Frontal cortex (tissue), 4 donors: ENCODE measurements around the gene SLC6A1. TPM values are rescaled to one million over a fixed set of nuclear protein-coding genes. Genes with fewer than 3 reads are reported as not detected.

Experiments used
- DNase-seq, 2 donors: peaks; one replicate each; pipeline ENCODE4 v3.0.0; 2012; ENCODE audit warnings: low spot score in 2 of 2
- FAIRE-seq: peaks from 2 replicates; lab custom pipeline; 2012; peaks lifted over from hg19 to GRCh38; lab: Jason Lieb, UNC
- total RNA-seq: library from RNA; depleted of rRNA; stranded (reverse); fragments of >200 nt; gene quantifications from one replicate; pipeline ENCODE4 v1.2.3, GENCODE V29; 2014
- donor health status: control.
- donor health status: control.
- donor health status: control.

SLC6A1 gene
- total RNA-seq, 1 donor from 2014 or later: 52.2 TPM

GRCh38 chr3:11014253-11014652 is 21.7 kb downstream of the SLC6A1 start:
- FAIRE-seq (no peak), DNase-seq (no peak)

- no peak for FAIRE-seq
- no peak for DNase-seq
Observed at GRCh38 chr3:11014752-11015151, 22.2 kb downstream of the SLC6A1 start.

GRCh38 chr3:11015369-11015768 is 22.8 kb downstream of the SLC6A1 start:
- FAIRE-seq (no peak), DNase-seq (no peak)

GRCh38 chr3:11016727-11017126 is 24.2 kb downstream of the SLC6A1 start:
- FAIRE-seq (no peak), DNase-seq (no peak)

GRCh38 chr3:11019116-11019819 is 26.7 kb downstream of the SLC6A1 start:
- DNase-seq (no peak), FAIRE-seq (no peak)

GRCh38 chr3:11020764-11021163 is 28.2 kb downstream of the SLC6A1 start:
- DNase-seq (no peak), FAIRE-seq (no peak)

GRCh38 chr3:11021611-11022011 is 29.1 kb downstream of the SLC6A1 start:
- no peak for FAIRE-seq
- peak; percentile 48 to 63 for DNase-seq

GRCh38 chr3:11022115-11022514 is 29.6 kb downstream of the SLC6A1 start:
- DNase-seq (no peak), FAIRE-seq (no peak)

- FAIRE-seq (no peak), DNase-seq (no peak)
Observed at GRCh38 chr3:11024181-11024580, 31.6 kb downstream of the SLC6A1 start.

GRCh38 chr3:11029948-11030347 is 37.4 kb downstream of the SLC6A1 start:
- DNase-seq: no peak
- no peak for FAIRE-seq

GRCh38 chr3:11033871-11034270 is 41.3 kb downstream of the SLC6A1 start:
- FAIRE-seq: no peak
- no peak for DNase-seq

GRCh38 chr3:11034309-11034985 is 41.9 kb downstream of the SLC6A1 start:
- no peak for FAIRE-seq
- no peak for DNase-seq

- no peak for DNase-seq
- no peak for FAIRE-seq
Observed at GRCh38 chr3:11035757-11036505, 43.4 kb downstream of the SLC6A1 start.

- FAIRE-seq: no peak
Observed at GRCh38 chr3:11037241-11037873, 44.8 kb downstream of the SLC6A1 start.

GRCh38 chr3:11037976-11038375 is 45.4 kb downstream of the SLC6A1 start:
- FAIRE-seq: no peak
- no peak for DNase-seq

More at GRCh38 chr3:11037241-11037873, 44.8 kb downstream of the SLC6A1 start:
- DNase-seq: no peak

GRCh38 chr3:11045536-11045935 is 53.0 kb downstream of the SLC6A1 start:
- FAIRE-seq (no peak), DNase-seq (no peak)

GRCh38 chr3:11047500-11047899 is 55.0 kb downstream of the SLC6A1 start:
- no peak for FAIRE-seq
- no peak for DNase-seq

- FAIRE-seq (no peak), DNase-seq (no peak)
Observed at GRCh38 chr3:11050666-11051323, 58.2 kb downstream of the SLC6A1 start.

GRCh38 chr3:11053926-11054503 is 61.5 kb downstream of the SLC6A1 start:
- DNase-seq (no peak), FAIRE-seq (no peak)
